GM18498 (cell line): ENCODE results near the gene DISC1.

Source experiments
- ATAC-seq: cut with Tn5 transposase; IDR thresholded peaks from one replicate; pipeline ENCODE4 v1.9.1; 2021; ENCODE audit warnings: mild to moderate bottlenecking, moderate library complexity; ENCODE audit not compliant: unreplicated experiment

DISC1 gene

DNA sequence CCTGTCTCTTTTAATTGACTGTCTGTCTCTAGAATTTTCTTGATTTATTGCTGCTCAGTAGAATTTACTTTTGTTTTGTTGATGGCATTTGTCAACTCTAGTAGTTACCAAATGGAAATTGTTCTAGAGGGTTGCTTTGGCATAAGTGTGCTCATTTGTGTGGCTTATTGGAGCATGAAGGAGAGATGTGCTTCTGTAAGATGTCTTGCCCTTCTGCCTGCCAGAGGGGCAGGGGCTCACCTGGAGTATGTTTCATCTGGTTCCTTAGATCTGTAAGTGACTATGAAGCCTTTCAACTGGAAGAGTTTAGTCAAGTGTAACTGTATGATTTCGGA is 345.5 kb downstream of the DISC1 start:
- no peak for ATAC-seq

DNA sequence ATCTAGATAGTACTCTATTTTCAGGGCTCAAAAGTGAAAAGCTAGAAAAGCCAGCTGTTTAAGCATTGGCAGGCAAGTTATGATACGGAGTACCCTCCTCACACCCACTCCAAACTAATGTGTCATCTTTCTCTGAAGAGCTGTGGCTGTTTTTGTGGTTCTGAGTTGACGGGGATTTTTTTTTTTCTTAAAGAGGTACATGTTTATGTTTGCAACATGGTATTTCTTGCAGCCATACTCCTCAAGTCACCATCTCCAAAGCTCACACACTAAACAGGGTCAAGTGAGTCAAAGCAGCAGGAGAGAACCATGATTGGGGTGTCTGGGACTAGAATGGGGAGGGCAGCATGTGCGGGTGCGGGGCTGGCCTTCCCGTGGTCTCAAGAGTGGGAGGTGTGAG is 347.2 kb downstream of the DISC1 start:
- ATAC-seq = no peak

DNA sequence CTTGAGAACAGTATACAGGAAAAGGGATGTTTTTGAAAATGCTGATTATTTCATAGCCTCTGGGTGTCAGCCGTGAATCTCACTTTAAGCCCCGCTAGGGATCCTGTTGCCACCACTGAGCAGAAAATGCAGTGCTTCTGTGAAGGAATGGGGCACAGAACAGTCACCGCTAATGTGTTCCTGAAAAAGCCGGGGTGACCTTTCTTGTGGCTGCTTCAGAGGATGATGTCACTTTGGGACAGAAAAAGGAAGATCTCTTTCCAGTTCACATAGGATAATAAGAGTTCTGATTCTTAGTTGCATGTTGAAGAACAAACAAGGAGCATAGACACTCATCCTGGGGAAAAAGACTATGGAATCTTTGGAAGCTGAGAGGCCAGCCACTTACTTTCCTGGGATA is 349.6 kb downstream of the DISC1 start:
- ATAC-seq = no peak

DNA sequence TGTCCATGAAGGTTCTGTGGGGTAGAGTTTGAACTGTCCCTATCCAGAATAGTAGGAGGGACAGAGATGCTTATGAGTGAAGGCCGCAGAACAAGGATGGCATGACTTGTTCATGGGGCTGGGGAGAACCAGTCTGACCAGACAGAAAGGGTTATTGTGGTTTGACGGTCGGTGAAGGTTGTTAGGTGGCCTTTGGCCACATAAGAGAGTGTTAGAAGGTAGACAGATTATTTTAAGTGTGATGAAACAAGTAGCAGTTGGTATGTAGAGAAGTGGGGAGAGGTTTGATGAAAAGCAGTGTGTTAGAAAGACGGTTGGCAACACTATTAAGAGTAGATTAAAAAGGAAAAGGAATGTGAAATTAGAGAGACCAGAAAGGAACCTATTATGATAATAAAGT is 355.1 kb downstream of the DISC1 start:
- no peak for ATAC-seq

DNA sequence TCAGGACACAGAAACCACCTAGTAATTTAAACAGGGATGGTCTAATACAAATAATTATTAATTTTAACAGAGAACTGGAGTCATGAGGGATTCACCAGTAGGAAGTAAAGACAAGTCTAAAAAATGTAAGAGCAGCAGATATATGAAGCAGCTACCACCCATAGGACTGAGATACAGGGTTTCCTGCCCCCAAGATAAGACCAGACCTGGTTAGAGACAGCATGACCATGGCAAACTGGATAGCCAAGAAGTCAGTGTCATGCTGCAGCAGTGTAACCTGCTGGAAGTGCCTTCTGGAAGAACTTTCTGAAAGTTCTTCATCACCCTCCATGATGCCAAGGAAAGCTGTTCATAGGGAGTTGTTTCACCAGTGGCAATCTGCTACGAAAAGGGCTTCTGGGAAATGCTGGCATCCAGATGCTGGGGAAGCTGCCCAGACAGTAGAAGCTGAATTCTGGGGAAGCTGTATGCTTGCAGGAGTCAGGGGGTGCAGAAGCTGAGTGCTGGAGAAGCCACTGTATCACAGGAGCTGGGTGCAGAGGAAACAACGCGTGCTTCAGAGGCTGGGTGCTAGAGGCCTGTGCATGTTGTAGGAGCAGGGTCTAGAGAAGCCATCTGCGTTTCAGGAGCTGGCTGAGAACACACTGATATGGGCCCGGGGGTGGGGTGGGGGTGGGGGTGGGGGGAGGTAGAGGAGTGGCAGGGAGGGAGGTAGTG is 356.4 kb downstream of the DISC1 start:
- ATAC-seq = no peak

DNA sequence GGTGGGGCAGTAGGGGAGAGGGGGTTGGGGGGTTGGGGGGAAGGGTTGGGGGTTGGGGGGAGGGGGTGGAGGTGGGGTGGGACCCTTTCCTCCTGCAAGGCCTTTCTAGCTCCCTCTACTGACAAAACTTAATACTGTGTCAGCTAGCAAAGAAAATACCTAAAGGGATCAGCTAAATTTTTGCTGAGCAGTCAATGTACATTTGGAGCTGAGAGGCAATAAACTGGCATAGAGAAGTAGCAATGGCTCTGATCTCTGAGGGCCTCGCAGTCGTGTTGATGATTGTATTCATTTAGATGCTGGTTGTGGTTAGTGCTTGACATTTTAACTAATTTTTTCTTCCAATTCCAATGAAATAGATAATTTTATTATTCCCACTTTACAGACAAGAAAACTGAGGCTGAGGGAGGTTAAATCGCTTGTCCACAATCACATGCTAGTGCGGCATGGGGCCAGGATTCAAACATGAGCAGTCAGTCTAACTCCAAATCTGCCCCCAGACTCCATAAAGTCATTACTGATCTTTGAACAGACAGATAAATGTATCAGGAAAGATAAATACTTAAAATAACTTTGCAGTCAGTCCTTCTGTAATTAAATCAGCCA is 357.1 kb downstream of the DISC1 start:
- ATAC-seq = no peak

DNA sequence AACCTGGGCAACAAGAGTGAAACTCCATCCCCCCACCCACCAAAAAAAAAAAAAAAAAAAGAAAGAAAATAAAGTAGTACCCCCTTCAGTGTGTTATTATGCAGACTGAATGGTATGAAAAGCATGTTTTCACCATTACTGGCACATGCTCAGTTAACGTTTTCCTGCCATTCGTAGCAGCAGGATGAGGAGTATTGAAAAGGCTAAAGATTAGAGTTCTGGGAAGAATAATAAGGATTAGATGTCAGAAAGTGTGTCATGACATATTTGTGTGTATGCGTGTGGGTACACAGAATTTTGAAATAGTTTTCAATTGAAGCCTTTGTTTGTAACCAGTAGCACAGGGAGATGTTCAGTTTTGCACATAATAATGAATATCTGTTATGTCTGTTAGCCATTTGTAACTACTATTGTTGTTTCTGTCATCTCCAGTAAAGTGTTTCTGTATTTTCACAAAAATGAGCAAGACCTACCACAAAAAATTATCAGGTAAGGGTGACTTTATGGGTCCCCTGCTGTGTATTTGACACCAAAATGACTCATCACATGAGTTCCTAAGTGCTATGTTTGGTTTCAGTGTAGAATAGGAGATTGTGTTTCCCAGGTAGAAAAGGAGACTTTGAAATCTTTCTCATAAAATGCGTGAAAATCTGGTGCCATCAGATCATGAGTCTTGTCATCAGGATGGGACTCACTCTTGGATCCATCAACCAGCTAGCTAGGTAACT is 358.9 kb downstream of the DISC1 start:
- no peak for ATAC-seq

DNA sequence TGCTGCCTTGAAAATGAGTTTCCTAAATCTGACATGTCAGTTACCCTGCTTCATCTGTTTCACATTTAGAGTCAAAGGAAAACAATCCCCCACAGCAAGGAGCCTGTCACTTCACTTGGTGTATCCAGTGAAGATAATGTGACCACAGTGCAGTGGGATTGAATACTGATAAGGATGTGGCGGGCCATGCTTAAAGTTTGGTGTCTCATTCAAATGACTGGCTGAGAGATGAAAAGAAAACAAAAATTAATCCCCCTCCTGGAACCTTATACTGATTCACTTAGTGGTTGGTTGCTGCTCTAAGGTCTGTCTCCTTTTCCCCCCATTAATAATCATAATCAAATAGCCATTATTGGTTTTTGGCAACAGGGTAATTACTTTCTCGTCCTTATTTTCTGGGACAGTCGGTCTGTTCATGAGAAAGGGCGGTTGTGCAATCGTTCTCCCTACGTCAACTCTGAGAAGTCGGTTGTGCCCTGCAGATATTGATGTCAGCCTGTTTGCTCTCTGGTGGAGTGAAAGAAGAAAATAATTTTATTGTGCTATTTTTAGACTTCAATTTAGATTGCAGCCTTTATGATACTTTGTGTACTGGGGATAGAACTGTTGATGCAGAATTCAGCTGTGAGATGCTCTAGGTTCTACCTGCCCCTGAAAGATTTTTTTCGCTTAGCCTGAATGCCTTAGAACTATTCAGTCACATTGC is 360.2 kb downstream of the DISC1 start:
- ATAC-seq = no peak

DNA sequence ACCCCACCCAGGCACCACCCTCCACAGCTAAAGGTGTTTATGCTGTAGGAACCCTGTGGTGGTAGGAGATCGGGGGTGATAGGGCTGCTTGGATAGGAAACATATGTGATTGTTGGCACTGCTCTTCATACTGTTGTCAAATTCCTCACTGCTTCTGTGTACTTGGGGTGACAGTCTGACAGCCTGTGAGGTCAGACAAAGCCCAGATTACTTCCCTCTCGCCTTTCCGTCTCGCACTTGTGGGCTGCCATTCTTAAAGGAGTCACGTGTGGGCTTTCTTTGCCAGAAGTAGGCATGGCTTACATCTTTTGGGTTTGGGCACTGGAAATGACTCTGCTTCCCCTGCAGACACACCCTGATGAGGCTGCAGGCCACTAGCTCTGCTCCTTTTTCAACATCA is 363.8 kb downstream of the DISC1 start:
- no peak for ATAC-seq

DNA sequence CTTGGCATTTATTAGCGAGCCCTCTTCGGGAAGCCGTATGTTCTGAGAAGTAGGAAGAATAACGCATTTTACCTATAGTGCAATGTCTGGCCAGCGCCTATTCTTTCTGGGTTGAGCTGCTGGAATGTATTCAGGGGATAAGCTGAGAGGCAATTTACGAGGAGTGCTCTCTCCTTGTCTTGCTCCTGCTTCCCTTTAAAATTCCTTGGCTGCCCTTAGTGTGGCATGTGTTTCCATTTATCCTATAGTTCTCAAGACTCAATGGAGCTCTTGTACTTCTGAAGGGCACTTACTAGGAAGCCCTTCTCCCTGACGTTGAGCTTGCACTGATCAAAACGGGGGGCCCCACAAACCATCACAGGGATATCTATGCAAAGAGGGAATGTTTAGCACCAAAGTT is 364.6 kb downstream of the DISC1 start:
- no peak for ATAC-seq

DNA sequence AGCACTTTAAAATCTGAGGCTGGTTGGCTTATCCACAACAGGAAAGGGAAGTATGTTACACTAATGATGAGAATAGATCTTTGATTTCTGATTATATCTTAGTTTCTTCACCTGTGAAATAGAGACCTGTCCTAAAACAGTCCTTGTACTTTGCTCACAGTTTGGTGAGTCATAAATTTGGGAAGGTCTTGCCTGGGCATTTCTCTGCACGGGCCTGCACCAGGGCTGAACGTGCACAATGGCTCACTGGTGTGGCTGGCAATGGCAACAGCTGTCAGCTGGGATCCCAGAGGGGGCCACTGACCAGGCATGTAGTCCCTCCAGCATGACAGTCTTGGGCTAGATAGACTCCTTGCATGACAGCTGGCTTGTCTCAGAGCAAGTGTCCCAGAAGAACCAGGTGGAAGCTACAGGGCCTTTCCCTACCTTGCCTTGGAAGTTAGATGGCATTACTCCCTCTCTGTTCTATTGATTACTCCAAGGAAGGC is 367.4 kb downstream of the DISC1 start:
- no peak for ATAC-seq

DNA sequence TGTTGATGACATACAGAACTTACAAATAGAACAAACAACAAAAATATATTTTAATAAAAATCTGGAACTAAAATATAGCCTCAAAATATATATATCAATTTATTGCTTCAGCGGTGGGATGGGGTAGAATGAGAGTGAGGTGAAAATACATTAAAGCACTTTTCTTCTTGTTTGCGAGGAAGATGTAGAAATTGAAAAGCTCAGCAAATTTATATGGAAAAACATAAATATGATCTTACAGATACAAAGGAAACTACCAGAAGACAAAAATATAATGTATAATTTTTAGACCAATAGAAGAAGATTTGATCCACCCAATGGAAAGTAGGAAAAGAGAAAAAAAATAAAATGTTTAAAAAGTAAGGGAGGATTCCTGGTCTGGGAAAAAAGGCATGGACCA is 372.2 kb downstream of the DISC1 start:
- ATAC-seq = no peak

DNA sequence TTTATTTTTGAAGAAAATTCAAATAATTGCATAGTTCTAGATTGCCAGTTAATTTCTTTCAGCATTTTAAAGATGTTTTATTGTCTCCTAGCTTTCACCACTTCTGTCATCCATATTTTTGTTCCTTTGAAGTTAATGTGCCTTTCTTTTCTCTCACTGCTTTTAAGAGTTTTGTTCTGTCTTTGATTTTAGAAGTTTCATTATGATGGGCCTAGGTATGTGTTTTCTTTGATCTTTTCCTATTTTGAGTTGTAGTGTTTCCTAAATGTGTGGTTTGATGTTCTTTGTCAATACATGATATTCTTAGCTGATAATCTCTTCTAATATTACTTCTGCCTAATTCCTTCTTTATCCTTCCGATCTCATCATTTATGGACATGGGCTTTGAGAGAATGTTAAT is 378.7 kb downstream of the DISC1 start:
- ATAC-seq = no peak

DNA sequence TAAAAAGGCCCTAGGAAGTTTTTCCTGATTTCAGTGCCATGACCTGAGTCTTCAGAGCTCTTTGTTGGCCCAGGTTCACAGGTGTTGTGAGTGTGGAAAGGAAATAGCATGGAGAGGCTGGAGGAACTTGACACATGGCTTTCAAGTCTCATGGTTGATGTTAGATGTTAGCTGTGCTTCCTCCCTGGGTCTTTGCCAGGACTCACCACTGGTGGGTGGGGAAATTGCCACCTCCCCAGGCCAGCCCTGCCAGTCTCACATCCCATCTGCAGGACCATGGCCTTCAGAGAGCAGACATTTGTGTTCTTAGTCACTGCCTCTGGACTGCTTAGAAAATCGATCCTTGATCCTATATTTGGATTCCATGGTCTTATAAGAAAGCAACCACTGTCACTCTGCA is 383.2 kb downstream of the DISC1 start:
- ATAC-seq = no peak

DNA sequence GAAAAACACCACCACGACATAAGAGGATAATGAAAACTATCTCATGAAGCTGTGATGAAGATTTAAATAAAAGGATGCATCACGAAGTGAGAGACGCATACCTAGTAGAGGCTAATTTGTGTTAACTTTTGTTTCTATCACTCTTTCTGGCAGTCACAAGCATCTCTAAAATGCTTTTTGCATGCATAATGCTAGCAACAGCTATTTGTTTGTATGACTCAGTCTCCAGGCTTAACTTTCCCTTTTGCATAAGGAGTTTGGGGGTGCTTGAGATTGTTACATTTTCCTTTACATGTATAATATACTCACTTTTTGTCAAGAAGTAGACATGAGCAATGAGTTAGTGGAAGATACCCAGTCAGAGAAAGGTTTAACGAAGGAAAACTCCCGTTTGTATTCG is 385.4 kb downstream of the DISC1 start:
- no peak for ATAC-seq

DNA sequence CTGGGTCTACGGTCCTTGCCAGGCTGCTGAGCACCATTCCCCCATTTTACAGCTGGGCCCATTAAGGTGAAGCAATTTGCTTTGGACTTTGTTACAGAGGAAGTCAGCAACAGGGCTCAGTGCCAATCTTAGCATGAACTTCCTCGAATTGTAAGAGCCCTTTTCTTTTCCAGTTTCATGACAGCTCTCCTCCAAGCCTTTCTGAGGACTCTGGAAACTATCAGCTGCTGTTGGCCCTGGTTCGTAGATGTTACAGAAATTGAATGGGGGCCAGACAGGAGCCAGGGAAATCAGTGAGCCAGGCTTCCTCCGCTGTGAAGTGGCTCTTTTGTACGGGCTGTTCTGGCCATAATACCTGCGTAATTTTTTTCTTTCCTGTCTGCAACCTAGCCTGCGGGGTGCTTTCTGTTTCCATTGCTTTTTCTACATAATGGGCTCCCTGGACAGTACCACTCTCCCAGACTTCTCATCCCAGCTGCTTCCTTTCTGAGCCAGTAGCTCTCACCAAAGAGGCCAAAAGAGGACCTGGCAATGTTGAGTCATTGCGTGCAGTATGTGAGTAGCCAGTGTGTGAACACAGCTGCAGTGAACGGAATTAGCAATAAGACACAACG is 386.3 kb downstream of the DISC1 start:
- no peak for ATAC-seq

DNA sequence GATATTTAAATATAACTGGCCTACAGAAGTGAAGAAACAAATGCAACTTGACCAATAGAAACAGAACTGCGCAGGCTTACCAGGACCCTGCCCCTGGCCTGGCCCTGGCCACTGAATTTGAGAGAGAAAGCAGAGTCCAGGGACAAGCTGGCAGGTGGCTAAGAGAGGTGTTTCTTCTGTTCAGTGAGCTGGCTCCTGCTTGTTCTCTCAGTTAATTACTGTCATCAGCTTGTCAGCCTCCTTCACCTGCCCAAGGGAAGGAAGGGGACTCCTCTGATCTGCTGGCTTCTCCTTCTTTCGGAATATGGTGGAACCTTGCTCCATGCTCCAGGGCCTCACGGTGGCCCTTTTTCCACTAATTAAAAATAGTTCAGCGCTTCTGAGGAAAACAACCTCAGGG is 388.4 kb downstream of the DISC1 start:
- no peak for ATAC-seq

DNA sequence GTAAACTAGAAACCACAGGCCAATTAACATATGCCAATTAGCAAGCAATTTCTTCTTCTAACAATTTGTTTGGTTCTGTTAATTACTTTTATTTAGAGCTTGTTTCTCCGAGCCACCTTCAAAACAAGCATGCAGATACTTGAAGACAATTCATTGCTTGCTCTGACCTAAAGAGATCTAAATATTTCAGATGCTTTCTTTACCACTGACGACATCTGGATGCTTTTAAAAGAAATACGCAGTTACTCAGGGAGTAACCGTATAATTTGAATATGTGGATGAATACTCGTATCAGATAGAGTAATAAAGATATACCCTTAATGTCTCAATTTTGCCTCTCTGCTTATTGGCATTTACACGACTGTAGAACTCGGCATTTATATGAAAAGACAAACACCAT is 390.0 kb downstream of the DISC1 start:
- no peak for ATAC-seq

DNA sequence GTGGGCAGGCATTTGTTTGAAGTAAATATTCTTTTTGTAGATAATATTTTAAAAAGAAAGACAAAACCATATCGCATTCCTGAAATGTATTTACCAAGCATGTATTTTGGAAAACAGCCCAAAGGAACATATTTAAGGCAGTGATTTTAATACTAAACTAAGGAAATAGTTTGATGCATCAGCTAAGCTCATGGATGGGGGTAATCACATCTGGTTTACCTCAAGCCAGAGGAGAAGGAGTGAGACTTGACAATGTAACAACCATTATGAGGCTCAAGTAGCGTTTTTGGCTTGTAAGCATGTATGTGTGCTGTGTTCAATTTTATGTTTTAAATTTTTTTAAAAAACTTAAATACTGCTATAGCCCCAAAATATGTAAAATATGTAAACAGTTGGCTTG is 390.5 kb downstream of the DISC1 start:
- no peak for ATAC-seq

DNA sequence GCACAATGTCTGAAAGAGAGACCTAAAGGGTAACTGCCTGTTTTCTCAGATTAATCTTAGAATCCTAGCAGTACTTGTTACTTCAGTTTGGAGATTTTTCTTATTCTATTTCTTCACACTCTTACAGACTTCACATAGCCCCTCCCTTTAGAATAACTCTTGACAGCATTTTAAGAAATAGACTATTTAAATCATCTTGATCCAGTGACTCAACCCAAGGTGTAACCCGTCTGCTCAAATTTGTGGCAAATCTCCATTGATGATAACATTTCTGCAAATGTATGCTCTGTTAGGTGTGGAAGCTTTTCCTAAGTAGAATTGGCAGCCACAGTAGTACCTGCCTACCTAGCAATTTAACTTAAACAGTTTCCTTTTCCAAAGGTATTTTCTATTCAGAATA is 391.2 kb downstream of the DISC1 start:
- no peak for ATAC-seq
